Hindlimb muscle (tissue), 1 donor: Measurements from ENCODE around the gene TTC21B. TPM values are rescaled to one million over a fixed set of nuclear protein-coding genes. Genes with fewer than 3 reads are reported as not detected.
"Not testable (repeated sequence)": the region's sequence is repeated elsewhere in the genome, so short reads cannot be mapped to it uniquely, and the experiment has no call there.

Source experiments
- DNase-seq: peaks from one replicate; pipeline ENCODE4 v3.0.0-alpha.2; 2013
- polyA plus RNA-seq: library from polyadenylated mRNA; unstranded; fragments of 120-200 nt; gene quantifications from one replicate; pipeline ENCODE4 v1.2.1, GENCODE V29; 2013; ENCODE audit not compliant: insufficient read length

TTC21B gene
- polyA plus RNA-seq, 1 donor, result 20.7 TPM

DNA sequence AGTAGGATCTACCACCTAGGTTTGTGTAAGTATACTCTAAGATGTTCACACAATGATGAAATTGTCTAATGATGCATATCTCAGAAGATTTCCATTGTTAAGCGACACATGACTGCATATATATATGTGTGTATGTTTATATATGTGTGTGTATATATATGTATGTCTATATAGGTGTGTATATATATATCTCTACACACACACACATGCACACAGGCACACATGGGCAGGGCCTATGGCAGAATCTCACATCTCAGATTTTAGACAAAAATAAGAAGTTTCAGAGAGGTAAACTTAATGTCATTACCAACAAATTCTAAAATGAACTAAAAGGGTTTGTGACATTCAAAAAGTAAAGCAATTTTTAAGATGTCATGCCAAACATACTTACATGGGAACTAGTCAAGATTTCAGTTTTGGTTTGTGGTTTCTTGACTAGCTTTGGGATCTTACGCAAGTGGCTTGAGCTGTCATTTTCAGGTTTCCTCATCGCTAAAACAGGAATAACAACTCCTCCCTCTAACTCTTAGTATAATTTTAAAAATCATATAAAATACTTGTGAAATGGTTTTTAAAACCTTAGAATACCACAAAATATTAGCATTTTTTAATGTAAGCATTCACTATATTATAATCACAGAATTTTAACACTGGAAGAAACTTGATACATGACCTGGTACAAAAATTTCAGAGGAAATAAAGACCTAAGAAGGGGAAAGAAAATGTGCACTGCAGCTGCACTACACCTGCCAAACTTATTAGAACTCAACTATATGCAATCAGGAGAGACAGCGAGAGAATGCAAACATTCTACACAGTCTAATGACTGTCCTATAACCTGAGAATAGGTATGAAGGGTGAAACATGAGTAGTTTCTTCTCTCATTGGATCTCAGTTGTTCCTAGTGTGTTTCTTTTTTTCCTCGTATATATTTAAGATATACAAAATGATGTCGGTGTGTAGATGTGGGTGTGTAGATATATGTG, 75.7 kb downstream of the TTC21B start:
- no peak for DNase-seq

DNA sequence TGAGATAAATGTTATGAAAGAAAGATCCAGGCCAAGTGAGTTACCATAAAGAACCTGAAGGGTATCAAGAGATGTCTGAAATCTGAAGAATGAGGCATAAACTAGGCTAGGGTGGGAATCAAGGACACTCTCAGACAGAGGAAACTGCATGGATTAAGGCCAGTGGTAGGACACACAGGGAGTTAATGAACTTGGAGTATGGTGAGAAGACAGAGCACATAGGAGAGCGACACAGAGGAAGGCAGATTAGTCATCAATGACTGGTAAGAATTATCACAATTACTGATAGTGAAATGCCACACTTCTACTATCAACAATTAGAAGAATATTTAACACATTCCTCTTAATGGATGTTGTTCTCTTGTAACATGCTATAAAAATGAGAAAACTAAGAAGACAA, 76.9 kb downstream of the TTC21B start:
- no peak for DNase-seq

DNA sequence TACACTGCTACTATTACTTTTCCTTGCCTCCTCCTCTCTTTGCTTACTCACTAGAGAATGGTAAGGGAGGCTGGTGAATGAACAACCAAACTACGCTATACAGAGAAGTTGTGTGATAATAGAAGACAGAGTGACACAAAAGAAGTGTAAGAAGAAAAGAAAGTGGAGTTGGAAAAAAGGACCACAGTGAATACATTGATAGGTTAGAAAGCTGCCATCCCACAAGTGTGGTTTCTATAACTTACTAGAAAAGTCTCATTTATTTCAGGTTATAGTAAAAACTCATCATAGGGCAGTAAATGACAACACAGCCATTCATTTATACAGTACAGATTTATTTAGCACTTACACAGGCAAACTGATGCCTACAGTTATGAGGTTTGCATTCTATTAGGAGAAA, 77.3 kb downstream of the TTC21B start:
- no peak for DNase-seq

GRCh38 chr2:165874445-165875039, 79.0 kb downstream of the TTC21B start:
- DNase-seq, result no peak

GRCh38 chr2:165872101-165872791, 81.3 kb downstream of the TTC21B start:
- no peak for DNase-seq

DNA sequence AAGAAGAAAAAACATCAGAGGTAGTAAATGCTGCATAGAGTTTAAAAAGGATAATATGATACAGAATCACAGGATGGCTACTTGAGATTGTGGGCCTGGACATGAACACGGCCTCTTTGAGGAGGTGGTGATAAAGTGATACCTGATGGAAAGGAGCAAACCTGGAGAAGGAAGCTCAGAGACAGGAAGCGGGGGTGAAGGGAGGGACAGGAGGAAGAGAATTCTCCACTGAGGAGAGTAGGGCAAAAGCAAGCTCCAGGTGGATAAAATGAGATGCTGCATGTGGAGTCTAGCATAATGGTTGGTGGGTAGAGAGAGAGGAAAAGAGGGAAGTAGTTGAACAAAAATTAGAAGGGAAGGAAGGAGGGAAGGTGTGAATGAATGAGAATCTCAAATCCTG, 82.6 kb downstream of the TTC21B start:
- no peak for DNase-seq

DNA sequence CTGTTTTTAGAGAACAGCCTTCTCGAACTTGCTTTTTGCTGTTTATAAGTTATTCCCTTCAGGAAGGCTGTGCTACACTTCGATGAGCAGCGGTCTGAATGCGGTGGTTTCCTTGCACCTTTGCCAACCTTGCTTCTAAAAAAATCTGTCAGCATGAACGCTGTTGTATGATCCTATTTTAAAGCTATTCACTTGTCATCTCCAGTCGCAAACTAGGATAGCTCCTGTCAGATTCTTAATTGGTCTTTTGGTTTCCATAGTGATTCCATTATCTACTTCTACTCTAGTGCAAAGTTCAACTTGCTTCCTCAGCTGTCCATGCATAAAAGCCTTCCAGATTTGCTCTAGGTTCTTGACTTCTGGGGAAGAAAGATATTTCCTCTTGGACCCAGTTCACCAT, 83.2 kb downstream of the TTC21B start:
- DNase-seq, result no peak

DNA sequence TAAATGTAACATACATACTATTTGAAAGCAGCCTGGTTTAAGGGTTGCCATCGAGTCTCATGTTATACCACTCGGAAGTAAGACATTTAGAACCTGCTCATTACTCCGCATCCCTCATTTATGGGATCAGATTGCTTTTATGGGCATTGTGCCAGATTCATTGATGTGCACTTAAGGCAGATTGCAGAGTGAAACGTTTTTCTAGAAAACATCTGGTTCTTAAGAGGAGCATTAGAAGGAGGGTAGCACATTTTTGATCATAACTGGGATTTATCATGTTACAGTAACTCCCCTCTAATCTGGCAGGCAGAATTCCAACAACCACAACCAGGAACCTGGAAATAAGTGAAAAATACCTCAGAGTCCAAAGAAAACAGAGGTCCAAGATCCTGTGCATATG, 85.4 kb downstream of the TTC21B start:
- DNase-seq, result no peak

DNA sequence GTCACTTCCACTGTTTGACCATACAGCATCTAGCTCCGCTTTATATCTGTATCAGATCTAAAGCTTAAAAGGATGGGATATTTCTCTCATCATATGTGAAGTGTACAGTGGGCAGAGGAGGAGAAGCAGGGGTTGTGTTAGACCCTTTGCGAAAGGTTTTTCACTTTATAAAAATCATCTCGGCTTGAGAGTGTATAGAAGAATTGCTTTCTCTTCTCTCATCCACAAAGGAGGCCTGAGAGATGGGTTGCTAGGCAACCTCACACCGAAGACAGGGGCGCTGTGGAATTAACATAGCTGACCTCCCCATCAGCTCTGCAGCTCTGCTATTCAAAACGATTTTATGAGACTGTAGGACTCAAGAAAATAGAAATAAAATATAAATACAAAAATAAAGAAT, 89.3 kb downstream of the TTC21B start:
- no peak for DNase-seq

DNA sequence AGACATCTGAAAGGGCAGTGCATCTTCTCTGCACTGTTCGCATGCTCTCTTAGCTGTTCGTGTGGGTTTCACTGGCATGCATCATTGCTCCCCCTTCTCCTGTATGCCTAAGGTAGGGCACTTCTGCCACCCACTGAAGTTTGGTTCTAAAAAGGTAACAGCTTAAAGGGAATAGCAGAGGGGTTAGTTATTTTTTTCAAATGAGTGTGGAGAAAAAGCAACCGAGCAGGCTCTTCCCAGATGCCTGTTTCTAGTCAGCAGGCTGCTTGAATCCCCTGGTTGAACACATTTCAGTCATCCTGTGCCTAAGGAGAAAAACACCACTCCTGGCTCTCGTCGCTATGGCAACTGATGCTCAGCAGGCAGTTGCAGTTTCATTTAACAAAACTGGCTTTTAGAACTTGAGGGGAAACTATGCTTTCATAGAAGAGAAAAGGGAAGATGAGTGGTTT, 89.7 kb downstream of the TTC21B start:
- no peak for DNase-seq

- not testable (repeated sequence) for DNase-seq
Observed at GRCh38 chr2:165861083-165861482, 92.5 kb downstream of the TTC21B start.

DNA sequence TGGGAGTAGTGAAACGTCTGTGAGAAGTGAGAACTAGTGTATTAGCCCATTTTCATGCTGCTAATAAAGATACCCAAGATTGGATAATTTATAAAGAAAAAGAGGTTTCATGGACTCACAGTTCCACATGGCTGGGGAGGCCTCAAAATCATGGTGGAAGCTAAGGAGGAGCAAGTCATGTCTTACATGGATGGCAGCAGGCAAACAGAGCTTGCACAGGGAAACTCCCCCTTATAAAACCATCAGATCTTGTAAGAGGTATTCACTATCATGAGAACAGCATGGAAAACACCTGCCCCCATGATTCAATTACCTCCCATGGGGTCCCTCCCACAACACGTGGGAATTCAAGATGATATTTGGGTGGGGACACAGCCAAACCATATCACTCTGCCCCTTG, 93.9 kb downstream of the TTC21B start:
- not testable (repeated sequence) for DNase-seq

DNA sequence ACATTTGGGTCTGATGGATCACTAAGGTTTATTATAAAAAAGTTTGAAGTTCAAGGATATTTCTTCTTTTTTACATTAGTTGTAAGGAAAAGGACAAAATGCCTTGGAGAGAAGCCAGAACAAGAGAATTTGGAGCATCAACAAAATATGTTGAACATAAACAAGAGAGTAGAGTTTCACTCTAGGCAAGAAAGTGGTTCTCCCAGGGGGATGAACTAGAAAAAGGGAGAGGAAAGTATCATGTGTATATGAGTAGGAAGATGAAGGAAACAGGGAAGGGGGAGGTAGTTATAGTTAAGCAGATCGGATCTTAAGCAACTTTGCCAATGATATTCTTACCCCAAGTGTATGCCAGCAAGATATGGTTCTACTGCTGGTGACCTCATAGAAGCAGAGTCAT, 95.7 kb downstream of the TTC21B start:
- no peak for DNase-seq

GRCh38 chr2:165852394-165852793, 101.2 kb downstream of the TTC21B start:
- no peak for DNase-seq

GRCh38 chr2:165847001-165847400, 106.6 kb downstream of the TTC21B start:
- DNase-seq, result no peak

DNA sequence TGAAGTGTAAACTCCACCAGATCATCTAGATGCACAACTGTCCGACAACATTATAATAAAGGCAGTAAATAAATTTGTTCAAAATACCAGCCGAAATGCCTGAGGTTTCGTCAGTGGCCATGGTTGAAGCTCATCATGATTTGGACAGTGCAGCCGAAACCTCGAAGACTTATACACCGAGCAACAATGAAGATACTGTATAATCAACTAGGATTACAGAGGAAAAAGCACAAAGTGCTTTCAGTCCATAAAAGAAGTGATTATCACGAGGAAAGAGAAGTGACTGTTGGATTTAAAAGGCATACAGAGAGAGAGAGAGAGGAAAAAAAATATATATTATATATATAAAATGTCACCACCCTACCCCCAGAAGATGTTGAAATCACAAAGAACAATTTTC, 107.5 kb downstream of the TTC21B start:
- DNase-seq, result no peak

- no peak for DNase-seq
Observed at GRCh38 chr2:165844216-165844615, 109.4 kb downstream of the TTC21B start.

DNA sequence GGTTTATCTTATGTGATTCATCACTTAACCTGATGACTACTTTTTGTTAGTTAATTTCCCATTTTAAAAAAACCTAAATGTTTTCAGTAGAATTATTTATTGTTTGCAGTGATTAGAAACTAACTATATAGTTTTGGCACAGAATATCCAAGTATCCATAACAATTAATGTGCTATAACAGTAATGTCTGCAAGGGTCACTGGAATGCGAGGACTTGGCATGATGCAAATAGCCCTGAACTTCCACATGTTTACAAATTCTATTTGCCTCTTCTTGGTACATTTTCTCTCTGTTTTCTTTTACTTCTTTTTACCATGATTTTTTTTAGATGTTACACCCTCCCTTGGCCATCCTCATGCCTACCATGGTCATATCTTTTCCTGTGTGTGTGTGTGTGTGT, 110.2 kb downstream of the TTC21B start:
- no peak for DNase-seq

DNA sequence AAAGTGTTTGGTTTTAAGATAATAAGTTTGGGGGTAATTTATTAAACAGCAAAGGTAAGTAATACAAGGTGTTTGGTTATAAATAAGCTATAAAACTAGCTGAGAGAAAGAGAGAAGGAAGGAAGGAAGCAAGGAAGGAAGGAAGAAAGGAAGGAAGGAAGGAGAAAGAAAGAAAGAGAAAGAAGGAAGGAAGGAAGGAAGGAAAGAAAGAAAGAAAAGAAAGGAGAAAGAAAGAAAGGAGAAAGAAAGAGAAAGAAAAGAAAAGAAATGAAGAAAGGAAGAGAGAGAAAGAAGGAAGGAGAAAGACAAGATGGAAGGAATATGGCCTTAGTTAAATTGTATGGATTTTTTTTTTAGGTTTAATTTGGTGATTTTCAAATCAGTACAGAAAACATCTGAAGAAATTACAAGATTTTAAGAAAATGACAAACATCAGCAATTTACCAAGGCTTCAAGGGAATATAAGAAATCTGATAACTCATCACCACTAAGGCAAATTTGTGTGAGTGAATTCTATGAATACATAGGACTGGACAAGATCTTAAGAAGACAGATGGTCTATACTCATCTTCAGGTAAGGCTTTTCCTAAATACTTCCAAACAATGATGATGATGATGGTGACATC, 113.1 kb downstream of the TTC21B start:
- DNase-seq, result no peak

GRCh38 chr2:165839610-165840009, 114.0 kb downstream of the TTC21B start:
- no peak for DNase-seq

GRCh38 chr2:165837122-165837521, 116.5 kb downstream of the TTC21B start:
- DNase-seq, result no peak

DNA sequence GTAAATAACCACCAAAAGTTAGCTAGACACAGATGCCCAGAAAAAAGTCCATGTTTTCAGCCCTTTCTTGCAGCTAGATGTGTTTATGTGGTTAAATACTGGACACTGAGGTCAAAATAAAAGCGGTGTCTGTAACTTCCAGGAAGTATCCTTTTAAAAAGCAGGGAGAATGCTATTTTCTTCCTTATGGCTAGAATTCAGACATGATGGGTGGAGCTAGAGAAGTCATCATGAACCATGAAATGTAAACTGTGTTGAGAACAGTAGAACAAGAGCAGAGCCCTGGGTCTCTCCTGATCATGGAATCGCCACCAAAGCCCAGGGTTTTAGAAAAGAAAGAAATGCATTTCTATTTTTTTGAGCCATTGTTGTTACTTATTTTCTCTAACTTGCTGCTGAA, 118.2 kb downstream of the TTC21B start:
- no peak for DNase-seq

DNA sequence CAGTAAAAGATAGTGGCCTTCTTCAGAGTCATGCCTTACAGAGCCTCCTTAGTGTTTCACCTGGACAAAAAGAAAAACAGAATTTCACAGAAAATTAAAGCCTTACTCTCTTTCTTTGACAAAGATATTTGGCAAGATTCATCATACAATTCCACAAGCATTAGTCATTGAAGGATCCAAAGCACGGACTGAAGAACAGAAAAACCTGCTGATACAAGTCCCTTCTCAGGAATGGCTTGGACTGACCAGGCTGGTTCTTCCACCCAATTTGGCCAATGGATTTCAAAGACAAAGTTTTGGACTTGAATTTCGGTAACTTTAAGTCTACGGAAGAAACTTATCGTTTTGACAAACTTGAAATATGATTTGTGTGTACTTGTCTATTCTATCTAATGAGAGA, 120.4 kb downstream of the TTC21B start:
- no peak for DNase-seq
